Measurements from ENCODE around the gene AKAP10.

The AKAP10 gene

GRCh38 chr17:19977293-19978208 is at the start of gene AKAP10 (continued):
- TF ChIP-seq ZNF148 (tag by site-specific recombination; IDR thresholded peaks at IDR 0.05; ENCODE audit: borderline replicate concordance), result no peak
- peak; percentile 82 for TF ChIP-seq OSR2 (tag by site-specific recombination; IDR thresholded peaks at IDR 0.05)
- no peak for TF ChIP-seq MEIS1 (CRISPR knock-in tag; IDR thresholded peaks at IDR 0.05; ENCODE audit: borderline replicate concordance)
- no peak for TF ChIP-seq ZNF701 (tag by site-specific recombination; IDR thresholded peaks at IDR 0.05)
- no peak for TF ChIP-seq ZNF48 (tag by site-specific recombination; IDR thresholded peaks at IDR 0.05)
- TF ChIP-seq ZFP69B (tag by site-specific recombination; IDR thresholded peaks at IDR 0.05), result peak; percentile 99
- peak; percentile 97 for TF ChIP-seq ZBTB20 (tag by site-specific recombination; IDR thresholded peaks at IDR 0.05)
- TF ChIP-seq ZNF214 (tag by site-specific recombination; IDR thresholded peaks at IDR 0.05; ENCODE audit: borderline replicate concordance), result no peak
- no peak for TF ChIP-seq ZNF362 (tag by site-specific recombination; IDR thresholded peaks at IDR 0.05)
- TF ChIP-seq ZNF518A (tag by site-specific recombination; conservative IDR thresholded peaks at IDR 0.05; ENCODE audit: low read depth), result peak; percentile 59
- no peak for TF ChIP-seq ZNF292 (tag by site-specific recombination; IDR thresholded peaks at IDR 0.05; ENCODE audit: borderline replicate concordance, low read depth)
- TF ChIP-seq RBAK (tag by site-specific recombination; IDR thresholded peaks at IDR 0.05), result no peak
- TF ChIP-seq ZBTB8A (tag by site-specific recombination; IDR thresholded peaks at IDR 0.05), result peak; percentile 94
- TF ChIP-seq SP3 (tag by site-specific recombination; IDR thresholded peaks at IDR 0.05), result peak; percentile 87
- no peak for TF ChIP-seq ZNF174 (tag by site-specific recombination; IDR thresholded peaks at IDR 0.05)
- no peak for TF ChIP-seq ZNF37A (tag by site-specific recombination; IDR thresholded peaks at IDR 0.05)
- TF ChIP-seq GLI4 (tag by site-specific recombination; IDR thresholded peaks at IDR 0.05), result no peak
- 0 out of 2 replicates have a peak, but pooled peaks have one; percentile 27 for TF ChIP-seq REST (tag by site-specific recombination; IDR thresholded peaks at IDR 0.05)
- no peak for TF ChIP-seq ZNF350 (tag by site-specific recombination; IDR thresholded peaks at IDR 0.05)
- TF ChIP-seq ZNF140 (tag by site-specific recombination; IDR thresholded peaks at IDR 0.05), result no peak
- TF ChIP-seq ZNF791 (tag by site-specific recombination; IDR thresholded peaks at IDR 0.05), result no peak
- TF ChIP-seq ZNF660 (tag by site-specific recombination; IDR thresholded peaks at IDR 0.05), result peak; percentile 34; the same call in 1 of the 2 replicates
- TF ChIP-seq ATF2 (tag by site-specific recombination; IDR thresholded peaks at IDR 0.05; ENCODE audit: low read depth), result no peak
- peak; percentile 79 for TF ChIP-seq SP2 (tag by site-specific recombination; IDR thresholded peaks at IDR 0.05)
- TF ChIP-seq ZNF544 (tag by site-specific recombination; IDR thresholded peaks at IDR 0.05), result no peak
- no peak for TF ChIP-seq ZNF747 (tag by site-specific recombination; IDR thresholded peaks at IDR 0.05)

Measured in HEK293 (cell line).